GM18499 (cell line): Measurements from ENCODE around the gene ACADVL.
"Not testable (repeated sequence)": the region's sequence is repeated elsewhere in the genome, so short reads cannot be mapped to it uniquely, and the experiment has no call there.

Experiments
- ATAC-seq: cut with Tn5 transposase; IDR thresholded peaks from one replicate; pipeline ENCODE4 v1.9.1; 2021; ENCODE audit warnings: moderate number of reproducible peaks; ENCODE audit not compliant: insufficient read depth, unreplicated experiment

The ACADVL gene

GRCh38 chr17:7232114-7232513 is 12.4 kb downstream of the ACADVL start:
- ATAC-seq, result no peak

- ATAC-seq, result no peak
These were observed 14.0 kb downstream of the ACADVL start for GRCh38 chr17:7233701-7234082.

DNA sequence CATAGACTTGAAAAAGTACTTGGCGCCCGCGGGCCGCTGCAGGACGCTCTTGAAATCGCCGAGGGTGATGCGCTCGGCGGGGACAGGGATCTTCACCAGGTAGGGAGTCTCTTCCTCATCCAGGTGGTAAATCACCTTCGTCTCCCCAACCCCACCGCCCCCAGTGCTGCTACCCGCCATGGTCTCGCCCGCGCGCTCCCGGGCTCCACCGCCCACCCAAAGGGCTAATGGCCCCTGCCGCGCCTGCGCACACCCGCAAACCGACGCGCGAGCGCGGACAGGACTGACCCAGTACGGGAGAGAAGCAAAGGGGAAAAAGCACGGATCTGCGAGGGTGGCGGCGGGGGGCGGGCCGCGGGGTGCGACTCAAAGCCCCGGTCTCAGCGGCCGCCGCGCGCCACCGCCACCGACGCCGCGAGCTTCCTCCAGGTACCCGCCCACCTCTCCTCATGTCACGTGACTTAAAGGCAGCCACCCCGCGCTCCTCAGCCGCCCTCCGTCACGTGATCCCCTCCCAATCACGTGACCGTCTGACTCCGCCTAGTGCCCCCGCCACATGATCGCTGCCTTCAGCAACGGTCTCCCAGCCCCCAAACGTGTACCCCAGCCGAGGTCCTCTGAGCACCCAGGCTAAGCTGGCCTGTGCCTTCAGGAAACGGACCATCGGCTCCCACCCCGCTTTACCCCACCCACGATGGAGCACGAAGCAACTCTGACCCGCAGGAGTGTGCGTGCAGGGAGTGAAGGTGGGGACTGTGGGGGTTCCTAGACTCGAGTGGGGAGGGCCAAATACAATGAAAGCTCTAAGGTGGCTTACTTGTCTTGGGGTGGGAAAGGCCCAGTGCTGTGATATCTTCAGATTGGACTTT is 14.6 kb downstream of the ACADVL start, which contains the start of gene DVL2:
DVL2 (minus strand) TSS at position 435 of the 869 bp plus-strand sequence; CDS start at position 180, 255 bp downstream.
- peak; percentile 38 for ATAC-seq

GRCh38 chr17:7235693-7236665 is 16.2 kb downstream of the ACADVL start:
- no peak for ATAC-seq

DNA sequence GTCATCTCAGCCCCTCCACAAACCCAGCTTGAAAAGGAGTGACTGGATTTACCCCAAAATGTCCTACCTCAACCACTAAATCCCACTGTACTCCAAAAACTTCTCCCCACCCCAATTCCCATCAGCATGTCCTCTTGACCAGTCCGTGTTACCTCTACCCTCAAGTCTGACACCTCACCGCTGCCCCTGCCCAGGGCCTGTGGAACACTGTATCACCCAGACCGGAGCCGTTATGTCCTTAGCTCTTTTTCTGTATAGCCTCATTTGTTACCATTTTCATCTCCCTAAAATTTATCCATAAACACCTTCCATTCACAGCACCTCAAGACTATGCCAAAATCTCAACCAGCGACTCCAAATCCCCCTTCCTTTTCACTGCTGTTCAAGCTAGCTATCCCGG is 17.1 kb downstream of the ACADVL start:
- ATAC-seq, result no peak

DNA sequence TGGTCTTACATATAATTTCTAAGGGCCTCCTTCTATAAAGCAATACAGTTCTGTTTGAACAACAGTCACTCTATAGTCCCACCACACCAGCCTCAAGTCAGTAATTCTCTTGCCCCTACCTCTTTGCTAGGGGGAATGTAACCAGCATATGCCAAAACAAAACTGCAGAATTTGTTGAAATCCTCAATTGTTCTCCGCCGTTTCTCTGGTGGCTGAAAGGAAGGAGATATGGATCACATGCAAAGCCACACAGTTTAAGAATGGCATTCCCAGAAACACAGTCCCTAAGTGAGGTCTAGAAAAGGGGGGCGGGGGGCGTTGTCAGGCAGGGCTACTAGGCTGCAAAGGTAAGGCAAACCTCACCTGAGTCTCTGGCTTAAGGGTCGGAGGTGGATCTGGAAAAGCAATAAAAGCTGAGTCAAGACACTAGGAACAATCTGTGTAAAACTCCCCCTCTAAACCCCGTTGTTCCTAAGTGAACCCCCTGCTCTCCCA is 17.6 kb downstream of the ACADVL start:
- no peak for ATAC-seq

DNA sequence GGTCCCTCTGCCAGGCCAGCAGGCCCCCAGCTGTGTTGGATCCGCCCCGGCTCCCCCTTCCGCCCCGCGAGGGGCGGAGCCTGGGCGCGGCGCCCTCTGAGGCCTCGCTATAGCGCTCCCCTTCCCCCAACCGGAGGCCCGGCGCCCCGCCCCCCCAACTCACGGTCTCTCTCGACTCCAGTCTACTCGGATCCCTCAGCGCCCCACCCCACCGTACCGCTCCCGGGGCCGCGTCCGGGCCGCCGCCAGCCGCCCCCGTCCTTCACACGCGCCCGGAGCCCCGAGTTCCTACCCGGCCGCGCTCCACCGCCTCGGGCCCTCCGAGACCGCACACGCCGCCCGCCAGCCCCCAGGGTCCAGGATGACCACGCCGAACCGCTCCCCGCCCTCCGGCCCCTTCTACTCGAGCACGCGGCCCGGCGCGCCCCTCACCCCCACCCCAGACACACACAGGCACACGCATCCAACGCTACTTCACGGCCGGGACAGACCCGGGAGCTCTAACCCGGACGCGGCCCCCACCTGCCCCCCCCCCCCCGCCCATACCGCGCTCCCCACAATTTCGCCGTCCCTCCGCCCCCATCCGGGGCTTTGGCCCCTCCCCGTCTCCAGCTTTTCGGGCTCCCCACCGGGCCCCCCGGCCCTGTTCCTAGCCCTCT is 18.2 kb downstream of the ACADVL start:
- ATAC-seq, result no peak

DNA sequence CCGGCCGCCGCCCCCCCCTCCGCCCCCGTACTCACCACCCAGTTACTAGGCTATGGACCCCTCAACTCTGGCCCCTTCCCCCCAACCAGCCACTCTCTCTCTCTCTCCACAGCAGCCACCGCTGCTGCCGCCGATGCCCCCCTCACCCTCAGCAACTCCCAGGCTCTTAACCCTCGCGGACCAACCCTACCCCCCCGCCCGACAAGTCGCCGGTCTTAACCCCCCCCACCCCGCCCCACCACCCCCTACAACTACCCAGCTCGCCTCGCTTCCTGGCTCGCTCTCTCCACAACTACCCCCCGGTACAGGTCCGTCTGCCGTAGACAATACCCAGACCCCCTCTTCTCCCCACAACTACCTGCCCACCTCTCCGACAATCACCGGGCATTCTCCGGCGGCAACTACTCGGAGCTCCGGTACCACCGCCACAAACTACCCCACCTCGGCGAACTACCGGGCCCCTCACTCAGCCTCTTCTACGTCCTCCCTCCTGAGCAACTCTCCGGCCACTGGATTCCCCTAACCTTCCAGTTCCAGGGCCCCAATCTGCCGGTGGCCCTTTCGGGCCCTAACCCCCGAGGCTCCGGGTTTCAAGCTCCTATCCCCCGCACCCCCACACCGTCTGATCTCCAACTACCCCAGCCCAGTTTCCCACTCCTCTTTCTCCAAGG is 18.8 kb downstream of the ACADVL start:
- no peak for ATAC-seq

GRCh38 chr17:7239091-7240027 is 19.6 kb downstream of the ACADVL start, which contains the start of gene PHF23:
TSS of gene PHF23 (minus strand) at chr17:7239457. CDS start at chr17:7239279, 178 bp downstream.
- peak; percentile 32 for ATAC-seq

GRCh38 chr17:7240375-7240774 is 20.6 kb downstream of the ACADVL start:
- no peak for ATAC-seq

DNA sequence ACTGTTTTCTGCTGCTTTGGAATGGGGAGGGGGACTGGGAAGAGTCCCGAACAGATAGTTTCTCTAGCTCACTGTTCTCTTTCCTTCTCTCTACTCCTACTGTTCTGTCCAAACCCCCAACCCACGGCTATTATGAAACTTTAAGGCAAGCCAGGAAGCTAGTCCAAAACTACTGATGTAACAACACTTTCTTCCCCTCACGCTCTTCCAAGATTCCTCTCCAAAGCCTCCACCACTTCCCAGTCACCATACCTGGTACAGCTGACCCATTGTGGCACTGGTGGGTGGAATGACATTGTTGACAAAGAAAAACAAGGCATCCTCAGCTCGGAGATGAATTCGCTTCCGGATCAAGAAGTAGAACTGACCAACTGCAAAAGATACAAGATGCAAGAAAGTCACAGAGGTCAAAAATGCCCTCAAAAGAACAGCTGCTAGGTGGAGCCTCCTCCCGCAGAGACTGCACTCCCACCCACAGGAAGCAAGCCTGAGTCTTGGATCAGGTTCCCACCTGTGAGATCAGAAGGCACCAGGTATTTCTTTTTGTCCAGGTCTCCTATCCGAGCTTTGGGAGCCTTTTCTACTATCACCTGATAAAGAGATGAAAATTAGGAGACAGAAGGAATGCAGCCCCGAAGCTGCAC is 21.5 kb downstream of the ACADVL start:
- ATAC-seq, result no peak

DNA sequence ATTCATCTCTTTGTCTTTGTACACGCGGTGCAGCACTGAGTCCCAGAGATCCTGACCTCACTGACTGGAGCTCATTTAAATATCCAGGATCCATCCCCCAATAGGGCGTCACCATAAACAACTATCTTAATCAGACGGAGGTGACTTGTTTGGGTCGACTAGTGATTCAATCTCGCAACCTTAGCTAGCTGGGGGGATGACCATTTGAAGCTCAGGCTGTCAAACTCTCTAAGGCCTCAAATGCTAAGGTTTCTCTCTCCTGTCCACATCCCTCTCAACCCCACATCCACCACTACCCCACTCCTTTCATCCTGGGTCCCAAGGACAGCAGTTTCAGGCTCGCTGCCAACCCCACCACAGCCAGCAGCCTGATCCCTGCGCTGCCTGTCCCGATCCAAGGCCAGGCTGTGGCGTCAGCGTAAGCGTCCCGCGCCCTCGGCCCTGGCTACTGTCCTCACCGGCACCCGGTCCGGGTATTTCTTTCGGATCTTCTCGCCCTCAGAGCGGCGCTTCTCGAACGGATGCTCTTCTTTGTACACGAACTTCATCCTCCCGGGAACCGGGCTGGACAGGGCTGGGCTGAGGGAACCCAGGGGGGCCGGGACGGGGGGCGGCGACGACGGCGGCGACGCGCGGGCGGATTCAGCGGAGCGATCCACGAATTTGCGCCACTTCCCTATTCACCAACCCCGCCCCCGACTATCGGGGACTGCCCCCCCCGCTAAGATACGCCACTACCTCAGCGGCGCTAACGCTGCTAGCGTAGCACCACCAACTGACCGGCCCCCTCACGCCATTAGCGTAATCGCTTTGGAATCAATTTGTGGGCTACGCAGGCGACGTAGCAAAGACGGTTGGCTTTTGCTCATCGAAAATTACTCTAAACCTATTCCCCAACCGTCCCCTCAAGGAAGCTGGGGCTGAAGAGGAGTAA is 22.3 kb downstream of the ACADVL start, which contains the start of gene GABARAP:
GABARAP (minus strand) TSS at position 667 of the 934 bp plus-strand sequence; CDS start at position 548, 119 bp downstream.
- no peak for ATAC-seq

- no peak for ATAC-seq
These were observed 23.1 kb downstream of the ACADVL start for GRCh38 chr17:7242717-7243452.

DNA sequence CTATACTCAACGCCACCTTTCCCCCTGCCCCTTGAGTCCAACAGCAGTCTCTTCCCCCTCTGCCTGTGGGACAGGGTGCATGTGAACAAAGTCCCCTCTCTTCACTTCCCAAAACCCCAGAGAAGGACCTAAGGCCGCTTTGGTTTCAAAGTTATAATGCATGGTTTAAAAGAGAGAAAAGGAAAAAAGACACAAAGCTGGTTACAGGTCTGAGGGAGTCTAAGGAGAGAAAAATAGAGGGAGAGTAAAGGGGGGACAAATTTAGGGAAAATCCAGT is 23.7 kb downstream of the ACADVL start:
- no peak for ATAC-seq

DNA sequence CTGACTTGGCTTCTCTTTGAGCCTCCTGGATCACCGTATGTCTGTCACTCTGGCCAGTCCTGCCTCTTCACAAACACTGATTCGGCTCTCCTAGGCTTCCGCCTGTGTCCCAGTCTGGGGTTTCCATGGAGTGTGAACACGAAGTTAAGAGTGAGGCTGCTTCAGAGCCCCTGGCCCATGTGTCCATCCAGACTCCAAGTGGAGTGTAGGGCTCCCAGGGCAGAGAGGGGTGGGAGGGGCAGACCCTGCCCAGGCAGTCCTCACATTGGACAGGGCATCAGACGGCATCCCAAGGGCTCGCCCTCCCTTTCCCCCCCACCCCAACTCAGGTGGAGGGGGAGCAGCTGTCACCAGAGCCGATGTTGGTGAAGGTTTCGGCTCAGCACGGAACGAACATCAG is 24.1 kb downstream of the ACADVL start:
- ATAC-seq, result not testable (repeated sequence)

- ATAC-seq, result no peak
These were observed 27.0 kb downstream of the ACADVL start for GRCh38 chr17:7246779-7247178.
